ENCODE results near the gene ITPRIPL2.

Gene ITPRIPL2

DNA sequence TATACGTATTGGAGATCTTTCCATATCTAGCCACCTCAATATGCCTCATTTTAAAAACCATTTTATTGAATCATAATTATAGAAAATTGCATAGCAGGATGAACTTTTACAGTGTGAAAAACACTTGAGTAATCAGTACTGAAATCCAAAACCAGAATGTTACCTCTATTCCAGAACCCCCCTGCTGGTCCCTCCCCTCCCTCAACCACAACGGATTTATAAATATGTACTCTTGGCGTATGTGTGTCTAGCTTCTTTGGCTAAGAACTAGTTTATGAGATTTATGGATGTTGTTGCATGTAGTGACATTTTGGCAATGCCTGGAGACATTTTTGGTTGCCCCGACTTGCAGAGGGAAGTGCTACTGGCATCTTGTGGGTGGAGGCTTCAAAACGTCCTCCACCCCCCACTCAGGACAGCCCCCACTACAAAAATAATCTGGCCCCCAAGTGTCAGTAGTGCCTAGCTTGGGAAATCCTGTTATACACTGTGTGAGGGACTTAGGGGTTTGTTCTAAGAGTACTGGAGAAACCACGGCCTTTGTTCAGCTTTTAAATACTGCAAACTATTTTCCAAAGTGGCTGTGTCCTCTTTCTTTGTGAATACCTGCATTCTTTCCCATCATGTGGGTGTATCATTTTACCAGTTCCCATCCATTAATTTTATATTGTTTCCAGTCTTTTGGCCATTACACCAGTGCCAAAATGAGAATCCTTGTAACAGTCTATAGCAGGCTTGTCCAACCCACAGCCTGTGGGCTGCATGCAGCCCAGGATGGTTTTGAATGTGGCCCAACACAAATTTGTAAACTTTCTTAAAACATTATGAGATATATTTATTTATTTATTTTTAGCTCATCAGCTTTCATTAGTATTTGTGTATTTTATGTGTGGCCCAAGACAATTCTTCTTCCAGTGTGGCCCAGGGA lies 23.7 kb downstream of the ITPRIPL2 start:
- H3K9me3 Mint-ChIP-seq, result no peaks in the 10 kb centered on the region

DNA sequence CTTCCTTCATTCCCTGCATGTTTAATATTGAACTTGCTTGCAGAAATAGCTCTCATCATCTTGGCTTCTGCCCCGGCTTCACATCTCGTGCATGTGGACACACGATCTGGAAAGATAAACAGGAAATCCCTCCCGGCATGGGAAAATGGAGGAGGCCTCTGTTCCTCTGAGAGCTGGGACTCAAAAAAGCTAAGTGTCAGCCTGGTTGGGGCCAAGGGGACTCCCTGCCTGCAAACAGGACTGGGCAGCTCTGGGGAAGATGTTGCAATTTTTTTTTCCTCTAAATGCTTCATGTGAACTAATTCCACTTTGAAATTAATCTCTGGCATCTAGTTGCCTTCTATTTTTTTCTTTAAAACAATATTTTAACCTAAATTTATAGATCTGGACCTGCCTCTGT lies 24.8 kb downstream of the ITPRIPL2 start:
- Mint-ChIP-seq H3K27me3 (peaks cover 32% of the 10 kb centered on the region), H3K27ac (no peak overlapping the region), H3K4me1 (ENCODE audit: low read depth) (no peaks in the 10 kb centered on the region), H3K36me3 (ENCODE audit: low read depth) (no peaks in the 10 kb centered on the region), H3K9me3 (no peaks in the 10 kb centered on the region), H3K4me3 (no peak overlapping the region)

More for the DNA sequence above, 23.7 kb downstream of the ITPRIPL2 start:
- Mint-ChIP-seq H3K36me3 (ENCODE audit: low read depth) (no peaks in the 10 kb centered on the region), H3K4me1 (ENCODE audit: low read depth) (no peaks in the 10 kb centered on the region), H3K27ac (no peak overlapping the region), H3K4me3 (no peak overlapping the region), H3K27me3 (peaks cover 25% of the 10 kb centered on the region)

DNA sequence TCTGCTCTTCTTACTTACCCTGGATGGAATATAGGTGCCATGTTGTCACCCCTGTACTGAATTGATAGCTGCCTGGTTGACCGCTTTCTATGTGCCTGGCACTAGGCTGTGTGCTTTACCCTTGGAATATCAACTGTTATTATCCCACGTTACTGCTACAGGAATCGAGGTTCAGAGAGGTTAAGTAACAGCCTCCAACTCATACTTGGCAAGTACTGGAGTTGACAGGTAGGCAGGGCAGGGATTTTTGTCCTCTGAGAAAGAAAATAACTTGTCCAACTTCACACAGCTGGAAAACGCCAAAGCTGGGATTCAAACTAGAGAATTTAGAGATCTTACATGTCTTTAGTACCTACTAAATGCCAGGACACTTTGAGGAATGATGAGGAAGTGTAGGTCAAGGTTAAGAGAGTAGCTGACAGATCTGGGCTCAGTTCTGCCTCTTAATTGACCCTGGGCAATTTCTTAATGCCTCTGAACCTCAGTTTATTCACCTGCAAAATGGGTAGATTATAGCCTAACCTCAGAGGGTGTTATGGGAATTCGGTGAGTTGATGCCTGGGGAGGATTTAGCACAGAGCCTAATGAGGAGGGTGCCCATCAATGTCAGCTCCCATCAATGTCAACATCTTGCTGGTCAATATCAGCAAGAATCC lies 25.8 kb downstream of the ITPRIPL2 start:
- peaks cover 36% of the 10 kb centered on the region for H3K27me3 Mint-ChIP-seq
- H3K4me1 Mint-ChIP-seq (ENCODE audit: low read depth), result no peaks in the 10 kb centered on the region
- H3K9me3 Mint-ChIP-seq, result no peaks in the 10 kb centered on the region
- no peak overlapping the region for H3K4me3 Mint-ChIP-seq
- H3K27ac Mint-ChIP-seq, result no peak overlapping the region
- H3K36me3 Mint-ChIP-seq (ENCODE audit: low read depth), result no peaks in the 10 kb centered on the region

DNA sequence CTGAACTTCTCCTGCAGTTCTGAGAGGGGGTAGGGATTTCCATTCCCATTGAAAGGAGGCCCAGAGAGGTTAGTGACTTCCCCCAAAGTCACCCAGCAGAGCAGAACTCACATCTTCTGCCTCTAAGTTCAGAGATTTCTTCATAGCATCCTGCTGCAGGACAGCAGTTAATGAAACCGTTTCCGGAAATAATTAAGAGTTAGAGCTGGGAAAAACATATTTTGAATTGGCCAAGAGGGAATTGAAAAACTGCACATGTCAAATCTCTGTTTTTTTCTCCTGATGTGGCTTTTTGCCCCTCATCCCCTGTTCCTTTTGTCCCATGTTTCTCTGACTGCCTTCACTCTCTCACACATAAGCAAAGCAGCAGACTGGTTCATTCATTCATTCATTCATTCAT lies 26.6 kb downstream of the ITPRIPL2 start:
- Mint-ChIP-seq H3K36me3 (ENCODE audit: low read depth) (no peaks in the 10 kb centered on the region), H3K9me3 (no peaks in the 10 kb centered on the region), H3K4me3 (no peak overlapping the region), H3K27ac (no peak overlapping the region), H3K27me3 (peaks cover 41% of the 10 kb centered on the region), H3K4me1 (ENCODE audit: low read depth) (no peaks in the 10 kb centered on the region)

DNA sequence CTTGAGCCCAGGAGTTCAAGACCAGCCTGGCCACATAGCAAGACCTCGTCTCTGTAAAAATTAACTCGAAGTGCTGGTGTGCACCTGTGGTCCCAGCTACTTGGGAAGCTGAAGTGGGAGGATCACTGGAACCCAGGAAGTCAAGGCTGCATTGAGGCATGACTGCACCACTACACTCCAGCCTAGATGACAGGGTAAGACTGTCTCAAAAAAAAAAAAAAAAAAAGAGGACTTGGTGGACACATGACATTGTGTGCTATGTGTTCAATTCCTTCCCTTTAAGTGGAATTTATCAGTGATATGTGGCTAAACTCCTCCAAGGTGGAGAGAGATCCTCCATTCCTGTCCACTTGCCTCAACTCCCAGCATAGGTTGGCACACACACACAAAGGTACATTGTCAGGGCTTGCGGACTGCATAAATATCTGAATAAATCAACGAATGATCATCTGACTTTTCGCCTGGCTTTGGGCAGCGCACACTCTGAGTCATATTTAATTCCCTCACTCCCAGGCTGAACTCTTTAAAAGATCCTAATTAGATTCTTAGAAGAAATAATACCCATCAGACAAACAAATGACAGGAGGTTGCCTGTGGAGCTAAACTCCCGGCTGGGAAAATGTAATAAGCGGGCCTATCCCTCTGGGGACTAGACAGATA lies 29.3 kb downstream of the ITPRIPL2 start:
- Mint-ChIP-seq H3K9me3 (peaks cover under 1% of the 10 kb centered on the region), H3K4me3 (no peak overlapping the region), H3K36me3 (ENCODE audit: low read depth) (no peaks in the 10 kb centered on the region), H3K4me1 (ENCODE audit: low read depth) (no peaks in the 10 kb centered on the region), H3K27ac (no peak overlapping the region), H3K27me3 (peaks cover 39% of the 10 kb centered on the region)

DNA sequence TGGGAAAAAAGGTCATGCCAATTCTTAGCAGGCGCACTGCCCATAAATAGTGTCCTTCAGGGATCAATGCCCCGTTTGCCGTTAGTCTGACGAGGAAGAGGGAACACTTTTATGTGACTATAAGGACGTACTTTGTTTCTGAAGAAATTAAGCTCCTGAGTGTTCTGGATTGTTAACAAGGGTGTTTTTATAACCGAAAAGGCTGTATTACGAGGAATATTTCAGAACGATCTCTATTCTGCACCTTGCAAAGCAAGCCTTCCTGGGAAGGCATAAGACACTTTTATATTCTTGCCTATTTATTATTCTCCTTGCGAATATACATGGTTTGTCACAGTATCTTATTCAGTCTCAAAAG lies 29.8 kb downstream of the ITPRIPL2 start:
- Mint-ChIP-seq H3K27ac (no peak overlapping the region), H3K4me3 (no peak overlapping the region), H3K36me3 (ENCODE audit: low read depth) (no peaks in the 10 kb centered on the region), H3K4me1 (ENCODE audit: low read depth) (no peaks in the 10 kb centered on the region), H3K9me3 (peaks cover 4% of the 10 kb centered on the region), H3K27me3 (peaks cover 41% of the 10 kb centered on the region)

DNA sequence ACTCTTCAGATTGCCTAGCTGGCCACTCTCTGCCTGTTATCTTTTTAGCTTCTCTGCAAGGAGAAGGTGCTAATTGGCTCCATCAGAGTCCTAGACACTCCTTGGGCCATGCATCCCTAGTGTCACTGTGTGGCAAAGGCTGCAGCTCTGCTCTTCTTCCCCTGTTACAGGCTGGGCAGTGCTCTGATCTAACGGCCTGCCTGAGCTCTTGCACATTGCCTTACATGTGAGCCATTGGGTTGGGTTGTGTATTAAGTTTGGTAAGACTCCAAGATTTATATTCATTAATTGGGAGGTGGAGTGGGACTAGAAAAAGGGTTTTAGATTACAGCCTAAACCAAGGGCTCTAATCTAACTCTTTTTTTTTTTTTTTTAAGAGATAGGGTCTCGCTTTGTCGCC lies 31.2 kb downstream of the ITPRIPL2 start:
- H3K9me3 Mint-ChIP-seq, result peaks cover 4% of the 10 kb centered on the region
- no peak overlapping the region for H3K27ac Mint-ChIP-seq
- H3K36me3 Mint-ChIP-seq (ENCODE audit: low read depth), result no peaks in the 10 kb centered on the region
- peaks cover 40% of the 10 kb centered on the region for H3K27me3 Mint-ChIP-seq
- H3K4me3 Mint-ChIP-seq, result no peak overlapping the region
- H3K4me1 Mint-ChIP-seq (ENCODE audit: low read depth), result no peaks in the 10 kb centered on the region

DNA sequence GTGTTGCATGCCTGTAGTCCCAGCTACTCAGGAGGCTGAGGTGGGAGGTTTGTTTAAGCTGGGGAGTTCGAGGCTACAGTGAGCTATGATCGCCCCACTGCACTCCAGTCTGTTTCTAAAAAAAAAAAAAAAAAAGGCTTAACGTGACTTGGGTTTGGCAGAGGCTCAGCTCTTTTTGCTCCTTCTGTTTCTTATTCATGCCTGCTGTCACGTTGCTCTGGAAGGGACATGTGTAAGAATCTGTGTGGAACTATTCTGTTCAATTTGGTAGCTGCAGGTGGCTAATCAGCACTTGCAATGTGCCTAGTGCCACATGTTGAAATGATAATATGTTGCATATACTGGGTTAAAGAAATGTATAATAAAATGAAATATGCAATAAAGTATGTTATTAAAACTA lies 33.4 kb downstream of the ITPRIPL2 start:
- H3K27me3 Mint-ChIP-seq, result peaks cover 33% of the 10 kb centered on the region
- no peaks in the 10 kb centered on the region for H3K36me3 Mint-ChIP-seq (ENCODE audit: low read depth)
- H3K9me3 Mint-ChIP-seq, result peaks cover 4% of the 10 kb centered on the region
- H3K27ac Mint-ChIP-seq, result no peak overlapping the region
- H3K4me3 Mint-ChIP-seq, result no peak overlapping the region
- no peaks in the 10 kb centered on the region for H3K4me1 Mint-ChIP-seq (ENCODE audit: low read depth)

DNA sequence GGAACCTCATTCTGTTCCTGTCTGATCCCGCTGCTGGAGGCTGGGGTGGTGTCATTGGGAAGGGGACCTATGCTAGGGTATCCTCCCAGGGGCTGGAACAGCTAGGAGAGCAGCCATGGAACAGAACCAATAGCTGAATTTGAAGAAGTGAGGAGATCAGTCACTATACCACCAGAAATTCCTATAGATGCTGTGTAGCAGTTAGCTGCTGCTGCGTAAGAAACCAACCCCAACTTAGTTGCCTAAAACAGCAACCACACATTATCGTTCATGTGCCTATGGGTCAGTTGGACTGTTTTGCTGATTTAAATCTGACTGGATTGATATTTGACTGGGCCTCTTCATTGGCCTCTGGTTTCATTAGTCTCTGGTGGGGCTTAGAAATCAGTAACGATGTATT lies 33.9 kb downstream of the ITPRIPL2 start:
- Mint-ChIP-seq H3K27me3 (peaks cover 33% of the 10 kb centered on the region), H3K9me3 (peaks cover 4% of the 10 kb centered on the region), H3K4me1 (ENCODE audit: low read depth) (no peaks in the 10 kb centered on the region), H3K4me3 (no peak overlapping the region), H3K36me3 (ENCODE audit: low read depth) (no peaks in the 10 kb centered on the region), H3K27ac (no peak overlapping the region)

DNA sequence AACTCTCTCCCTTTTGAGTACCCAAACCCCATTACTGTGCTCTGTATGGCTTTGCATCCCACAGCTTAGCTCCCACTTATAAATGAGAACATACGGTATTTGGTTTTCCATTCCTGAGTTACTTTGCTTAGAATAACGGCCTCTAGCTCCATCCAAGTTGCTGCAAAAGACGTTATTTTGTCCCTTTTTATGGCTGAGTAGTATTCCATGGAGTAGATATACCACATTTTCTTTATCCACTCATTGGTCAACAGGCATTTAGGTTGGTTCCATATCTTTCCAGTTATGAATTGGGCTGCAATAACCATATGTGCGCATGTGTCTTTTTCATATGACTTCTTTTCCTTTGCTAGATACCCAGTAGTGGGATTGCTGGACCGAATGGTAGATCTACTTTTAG lies 34.4 kb downstream of the ITPRIPL2 start:
- Mint-ChIP-seq H3K27ac (no peak overlapping the region), H3K27me3 (peaks cover 32% of the 10 kb centered on the region), H3K9me3 (peaks cover 4% of the 10 kb centered on the region), H3K4me3 (no peak overlapping the region), H3K36me3 (ENCODE audit: low read depth) (no peaks in the 10 kb centered on the region), H3K4me1 (ENCODE audit: low read depth) (no peaks in the 10 kb centered on the region)

DNA sequence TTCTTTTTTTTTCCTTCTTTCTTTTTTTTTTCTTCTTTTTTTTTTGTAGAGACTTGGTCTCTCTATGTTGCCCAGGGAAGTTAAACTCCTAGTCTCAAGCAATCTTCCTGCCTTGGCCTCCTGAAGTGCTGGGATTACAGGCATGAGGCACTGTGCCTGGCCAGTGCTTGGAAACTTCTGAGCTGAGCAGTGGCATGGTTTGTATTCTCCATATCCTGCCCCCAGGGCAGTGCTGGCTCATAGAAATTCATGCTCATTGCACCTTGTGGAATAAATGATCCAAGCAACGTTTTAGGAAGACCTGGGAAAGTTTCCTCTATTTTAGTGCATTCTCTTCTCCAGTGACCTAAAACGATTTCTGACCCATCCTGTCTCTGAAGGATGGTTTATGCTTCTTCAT lies 37.5 kb downstream of the ITPRIPL2 start:
- H3K4me1 Mint-ChIP-seq (ENCODE audit: low read depth), result no peaks in the 10 kb centered on the region
- no peak overlapping the region for H3K27ac Mint-ChIP-seq
- H3K27me3 Mint-ChIP-seq, result peaks cover 21% of the 10 kb centered on the region
- no peaks in the 10 kb centered on the region for H3K36me3 Mint-ChIP-seq (ENCODE audit: low read depth)
- H3K4me3 Mint-ChIP-seq, result no peak overlapping the region
- peaks cover 6% of the 10 kb centered on the region for H3K9me3 Mint-ChIP-seq

DNA sequence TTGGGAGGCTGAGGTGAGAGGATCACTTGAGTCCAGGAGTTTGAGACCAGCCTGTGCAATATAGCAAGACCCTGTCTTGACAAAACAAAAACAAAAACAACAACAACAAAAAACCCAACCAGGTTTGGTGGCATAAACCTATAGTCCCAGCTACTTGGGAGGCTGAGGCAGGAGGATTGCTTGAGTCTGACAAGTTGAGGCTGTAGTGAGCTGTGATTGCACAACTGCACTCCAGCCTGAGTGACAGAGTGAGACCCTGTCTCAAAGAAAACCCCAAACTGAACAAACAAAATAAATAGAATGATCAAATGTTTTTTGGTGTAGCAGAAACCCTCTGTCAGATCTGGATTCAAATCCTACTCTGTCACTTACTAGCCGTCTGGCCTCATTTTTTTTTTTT lies 38.3 kb downstream of the ITPRIPL2 start:
- Mint-ChIP-seq H3K9me3 (peaks cover 7% of the 10 kb centered on the region), H3K36me3 (ENCODE audit: low read depth) (no peaks in the 10 kb centered on the region), H3K4me1 (ENCODE audit: low read depth) (no peaks in the 10 kb centered on the region), H3K4me3 (no peak overlapping the region), H3K27me3 (peaks cover 21% of the 10 kb centered on the region), H3K27ac (no peak overlapping the region)

DNA sequence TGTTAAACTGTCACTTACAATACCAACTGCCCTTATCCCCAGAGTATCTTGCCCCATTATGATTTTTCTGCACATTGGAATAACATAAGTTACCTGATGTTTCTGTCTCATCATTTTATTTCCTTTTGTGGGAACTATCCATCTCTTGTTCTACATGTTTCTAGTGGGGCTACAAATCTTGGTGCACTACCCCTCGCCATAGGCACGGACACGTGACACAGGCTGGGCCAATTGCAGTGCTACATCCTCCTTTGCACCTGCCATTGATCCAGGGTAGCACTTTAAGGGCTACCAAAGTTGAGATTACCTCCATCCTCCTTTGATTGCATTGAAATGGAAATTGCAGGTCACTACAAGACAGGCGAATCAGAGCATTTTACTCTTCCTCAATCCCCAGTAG lies 40.1 kb downstream of the ITPRIPL2 start:
- Mint-ChIP-seq H3K4me1 (ENCODE audit: low read depth) (no peaks in the 10 kb centered on the region), H3K36me3 (ENCODE audit: low read depth) (no peaks in the 10 kb centered on the region), H3K27me3 (peaks cover 13% of the 10 kb centered on the region), H3K9me3 (peaks cover 3% of the 10 kb centered on the region), H3K27ac (no peak overlapping the region), H3K4me3 (no peak overlapping the region)

DNA sequence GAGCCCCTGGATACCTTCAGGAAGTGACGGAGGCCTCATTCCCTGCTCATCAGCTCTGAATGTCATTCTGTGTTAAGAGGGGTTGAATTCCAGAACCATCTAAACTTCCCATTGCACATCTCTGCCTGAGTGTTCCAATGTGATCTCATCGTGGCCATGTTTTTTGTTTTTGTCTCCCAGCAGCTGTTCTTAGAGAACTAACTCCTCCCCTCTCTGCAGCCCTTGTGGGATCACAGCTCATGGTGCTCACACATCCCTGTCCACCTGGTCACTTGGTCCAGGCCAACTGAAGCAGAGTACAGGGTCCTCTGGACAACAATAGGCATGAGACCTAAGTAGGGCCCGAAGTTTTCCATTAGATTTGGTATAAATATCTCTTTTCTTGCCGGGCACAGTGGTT lies 48.3 kb downstream of the ITPRIPL2 start:
- H3K9me3 Mint-ChIP-seq, result peaks cover 5% of the 10 kb centered on the region
- peaks cover 7% of the 10 kb centered on the region for H3K27me3 Mint-ChIP-seq
- H3K4me1 Mint-ChIP-seq (ENCODE audit: low read depth), result no peaks in the 10 kb centered on the region
- no peaks in the 10 kb centered on the region for H3K36me3 Mint-ChIP-seq (ENCODE audit: low read depth)
- no peak overlapping the region for H3K27ac Mint-ChIP-seq
- H3K4me3 Mint-ChIP-seq, result no peak overlapping the region

DNA sequence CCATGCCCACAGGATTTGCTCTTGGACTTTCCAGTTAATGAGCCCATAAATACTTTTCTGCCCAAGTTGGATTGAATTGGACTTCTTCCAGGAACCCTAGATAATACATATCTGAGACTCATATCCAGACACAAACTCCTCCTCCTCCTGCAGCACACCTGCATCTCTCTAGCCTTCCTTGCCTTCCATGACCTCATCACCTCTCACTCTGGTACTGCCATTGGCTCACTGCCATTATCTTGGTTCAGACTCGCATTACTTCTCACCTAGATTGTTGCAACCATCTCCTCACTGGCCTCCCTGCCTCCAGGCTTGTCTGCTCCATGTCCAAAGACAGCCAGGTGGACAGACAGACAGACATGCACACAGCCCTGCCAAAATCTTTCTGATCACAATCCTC lies 49.5 kb downstream of the ITPRIPL2 start:
- Mint-ChIP-seq H3K4me1 (ENCODE audit: low read depth) (no peaks in the 10 kb centered on the region), H3K36me3 (ENCODE audit: low read depth) (no peaks in the 10 kb centered on the region), H3K9me3 (peaks cover 5% of the 10 kb centered on the region), H3K27ac (no peak overlapping the region), H3K27me3 (peaks cover 7% of the 10 kb centered on the region), H3K4me3 (no peak overlapping the region)
